WTC11 (cell line): ENCODE data around the gene TIGD1. TPM values are rescaled to one million over a fixed set of nuclear protein-coding genes. Genes with fewer than 3 reads are reported as not detected.
A peak's percentile ranks its signal among the peaks of the same experiment; 100 is the strongest.

ENCODE experiments used
- ATAC-seq: fragments of 200-7000 bp; cut with Tn5 transposase; 2 replicates; pipeline ENCODE4 v1.10.0; 2021; ENCODE audit warnings: mild to moderate bottlenecking, moderate library complexity
- CTCF ChIA-PET: fragments of 300-600 bp; sonication (Branson Sonifier 250); formaldehyde crosslinking; loops from one replicate; lab custom pipeline; 2021; ENCODE audit warnings: antibody characterized with exemption; lab: Charles Lee
- POLR2A ChIA-PET: fragments of 350-600 bp; sonication (Branson Sonifier 250); formaldehyde crosslinking; loops from one replicate; lab custom pipeline; 2021; ENCODE audit warnings: antibody characterized with exemption; lab: Charles Lee
- DNase-seq: peaks from one replicate; pipeline ENCODE4 v3.0.0; 2021; ENCODE audit warnings: low spot score
- H3K27ac Mint-ChIP-seq: 2 replicates; pipeline ENCODE4 v1.8.0; 2021; ENCODE audit warnings: mixed read lengths
- H3K27me3 Mint-ChIP-seq: 2 replicates; pipeline ENCODE4 v1.8.0; 2021; ENCODE audit warnings: low read depth, mild to moderate bottlenecking, moderate library complexity, mixed read lengths
- H3K36me3 Mint-ChIP-seq: 2 replicates; pipeline ENCODE4 v1.8.0; 2021; ENCODE audit warnings: mixed read lengths
- H3K4me1 Mint-ChIP-seq: 2 replicates; pipeline ENCODE4 v1.8.0; 2022; ENCODE audit warnings: mixed read lengths
- H3K4me3 Mint-ChIP-seq: 2 replicates; pipeline ENCODE4 v1.8.0; 2021; ENCODE audit warnings: mild to moderate bottlenecking, moderate library complexity, mixed read lengths
- H3K9me3 Mint-ChIP-seq: 2 replicates; pipeline ENCODE4 v1.8.0; 2021; ENCODE audit warnings: mixed read lengths
- ATF1 ChIP-seq: sonication (generic); formaldehyde crosslinking; IDR thresholded peaks from 2 replicates; pipeline ENCODE4 v1.8.1; 2023; ENCODE audit warnings: mild to moderate bottlenecking, moderate library complexity, missing genetic modification reagents
- CREB1 ChIP-seq: sonication (generic); formaldehyde crosslinking; IDR thresholded peaks from 2 replicates; pipeline ENCODE4 v1.8.0; 2023; ENCODE audit warnings: mild to moderate bottlenecking, missing genetic modification reagents
- ETV6 ChIP-seq: sonication (generic); formaldehyde crosslinking; IDR thresholded peaks from 2 replicates; pipeline ENCODE4 v1.8.1; 2022; ENCODE audit warnings: mild to moderate bottlenecking, missing genetic modification reagents
- HMGA2 ChIP-seq: fragments of 250-450 bp; sonication (Bioruptor Pico); IDR thresholded peaks from 2 replicates; pipeline ENCODE4 v1.4.0; 2021; ENCODE audit warnings: mild to moderate bottlenecking, moderate library complexity
- MYBL2 ChIP-seq: sonication (generic); formaldehyde crosslinking; IDR thresholded peaks from 2 replicates; pipeline ENCODE4 v1.8.1; 2023; ENCODE audit warnings: mild to moderate bottlenecking, moderate library complexity, missing genetic modification reagents
- NFATC4 ChIP-seq: fragments of 250-450 bp; sonication (Bioruptor Pico); IDR thresholded peaks from 2 replicates; pipeline ENCODE4 v1.9.0; 2021; ENCODE audit warnings: mild to moderate bottlenecking
- NFE2L1 ChIP-seq: sonication (generic); formaldehyde crosslinking; IDR thresholded peaks from 2 replicates; pipeline ENCODE4 v1.8.1; 2023; ENCODE audit warnings: missing genetic modification reagents
- PRRX2 ChIP-seq: fragments of 250-450 bp; sonication (Bioruptor Pico); IDR thresholded peaks from 2 replicates; pipeline ENCODE4 v1.8.0; 2021; ENCODE audit warnings: mild to moderate bottlenecking
- SMAD4 ChIP-seq: sonication (generic); formaldehyde crosslinking; IDR thresholded peaks from 2 replicates; pipeline ENCODE4 v1.8.0; 2022; ENCODE audit warnings: mild to moderate bottlenecking, missing genetic modification reagents
- SP1 ChIP-seq: sonication (generic); formaldehyde crosslinking; conservative IDR thresholded peaks from 2 replicates; pipeline ENCODE4 v1.8.1; 2022; ENCODE audit warnings: missing genetic modification reagents
- TP53 ChIP-seq: sonication (generic); formaldehyde crosslinking; IDR thresholded peaks from 2 replicates; pipeline ENCODE4 v1.8.1; 2023; ENCODE audit warnings: mild to moderate bottlenecking, missing genetic modification reagents
- ZNF671 ChIP-seq: fragments of 250-450 bp; sonication (Bioruptor Pico); IDR thresholded peaks from 2 replicates; pipeline ENCODE4 v1.8.0; 2021; ENCODE audit warnings: mild to moderate bottlenecking
- total RNA-seq: library from RNA; stranded (reverse); gene quantifications from 3 replicates; pipeline ENCODE4 v1.2.3, GENCODE V29; 2021
- TF ChIP-seq, protein P1 (sequence below): fragments of 250-450 bp; sonication (Bioruptor Pico); IDR thresholded peaks from 2 replicates; pipeline ENCODE4 v1.9.0; 2021; ENCODE audit warnings: moderate library complexity, mild to moderate bottlenecking, inconsistent platforms, borderline replicate concordance
- TF ChIP-seq, protein P2 (sequence below): sonication (generic); formaldehyde crosslinking; IDR thresholded peaks from 2 replicates; pipeline ENCODE4 v1.8.1; 2022; ENCODE audit warnings: low read depth, missing genetic modification reagents, borderline replicate concordance
- TF ChIP-seq, protein P3 (sequence below): sonication (generic); formaldehyde crosslinking; IDR thresholded peaks from 2 replicates; pipeline ENCODE4 v1.8.1; 2023; ENCODE audit warnings: mild to moderate bottlenecking, missing genetic modification reagents, moderate library complexity
- TF ChIP-seq, protein P4 (sequence below): fragments of 250-450 bp; sonication (Bioruptor Pico); IDR thresholded peaks from 2 replicates; pipeline ENCODE4 v1.8.0; 2021; ENCODE audit warnings: mild to moderate bottlenecking
- TF ChIP-seq, protein P5 (sequence below): sonication (generic); formaldehyde crosslinking; IDR thresholded peaks from 2 replicates; pipeline ENCODE4 v1.8.0; 2023; ENCODE audit warnings: missing genetic modification reagents
- TF ChIP-seq, protein P6 (sequence below): sonication (generic); formaldehyde crosslinking; IDR thresholded peaks from 2 replicates; pipeline ENCODE4 v1.8.0; 2022; ENCODE audit warnings: mild to moderate bottlenecking, missing genetic modification reagents
- TF ChIP-seq, protein P7 (sequence below): sonication (generic); formaldehyde crosslinking; IDR thresholded peaks from 2 replicates; pipeline ENCODE4 v1.8.0; 2022; ENCODE audit warnings: missing genetic modification reagents
- TF ChIP-seq, protein P8 (sequence below): sonication (generic); formaldehyde crosslinking; IDR thresholded peaks from 2 replicates; pipeline ENCODE4 v1.8.1; 2023; ENCODE audit warnings: mild to moderate bottlenecking, missing genetic modification reagents
- TF ChIP-seq, protein P9 (sequence below): fragments of 200-600 bp; IDR thresholded peaks from 2 replicates; pipeline ENCODE4 v1.8.0; 2022; ENCODE audit warnings: antibody characterized with exemption
- TF ChIP-seq, protein P10 (sequence below): sonication (generic); formaldehyde crosslinking; IDR thresholded peaks from 2 replicates; pipeline ENCODE4 v1.8.0; 2022; ENCODE audit warnings: mild to moderate bottlenecking, missing genetic modification reagents

Gene TIGD1
- total RNA-seq, 1 experiment from 2014 or later: 9.0 TPM

DNA sequence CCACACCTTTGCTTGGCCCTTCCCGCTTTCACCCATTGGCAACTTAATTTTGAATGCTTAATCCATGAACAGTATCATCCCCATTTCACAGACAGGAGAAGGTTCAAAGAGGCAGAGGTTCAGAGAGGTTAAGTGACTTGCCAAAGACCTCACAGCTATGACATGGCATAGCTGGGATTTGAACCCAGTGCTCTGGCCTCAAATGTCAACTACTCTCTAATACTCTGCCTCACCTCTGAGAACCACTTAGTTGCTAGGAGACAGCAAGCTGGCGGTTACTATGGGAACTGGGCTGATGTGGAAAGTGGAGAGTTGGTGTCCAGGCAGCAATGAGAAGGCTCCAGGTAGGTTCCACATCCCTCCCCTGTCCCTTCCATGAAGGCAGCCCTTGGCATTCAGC is 45.9 kb downstream of the TIGD1 start (continued):
- TF ChIP-seq, protein P1, sequence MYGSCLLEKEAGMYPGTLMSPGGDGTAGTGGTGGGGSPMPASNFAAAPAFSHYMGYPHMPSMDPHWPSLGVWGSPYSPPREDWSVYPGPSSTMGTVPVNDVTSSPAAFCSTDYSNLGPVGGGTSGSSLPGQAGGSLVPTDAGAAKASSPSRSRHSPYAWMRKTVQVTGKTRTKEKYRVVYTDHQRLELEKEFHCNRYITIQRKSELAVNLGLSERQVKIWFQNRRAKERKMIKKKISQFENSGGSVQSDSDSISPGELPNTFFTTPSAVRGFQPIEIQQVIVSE: no peak
- TF ChIP-seq, protein P2, sequence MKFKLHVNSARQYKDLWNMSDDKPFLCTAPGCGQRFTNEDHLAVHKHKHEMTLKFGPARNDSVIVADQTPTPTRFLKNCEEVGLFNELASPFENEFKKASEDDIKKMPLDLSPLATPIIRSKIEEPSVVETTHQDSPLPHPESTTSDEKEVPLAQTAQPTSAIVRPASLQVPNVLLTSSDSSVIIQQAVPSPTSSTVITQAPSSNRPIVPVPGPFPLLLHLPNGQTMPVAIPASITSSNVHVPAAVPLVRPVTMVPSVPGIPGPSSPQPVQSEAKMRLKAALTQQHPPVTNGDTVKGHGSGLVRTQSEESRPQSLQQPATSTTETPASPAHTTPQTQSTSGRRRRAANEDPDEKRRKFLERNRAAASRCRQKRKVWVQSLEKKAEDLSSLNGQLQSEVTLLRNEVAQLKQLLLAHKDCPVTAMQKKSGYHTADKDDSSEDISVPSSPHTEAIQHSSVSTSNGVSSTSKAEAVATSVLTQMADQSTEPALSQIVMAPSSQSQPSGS: no peak
- TF ChIP-seq CREB1 (CRISPR knock-in tag): no peak
- TF ChIP-seq, protein P3, sequence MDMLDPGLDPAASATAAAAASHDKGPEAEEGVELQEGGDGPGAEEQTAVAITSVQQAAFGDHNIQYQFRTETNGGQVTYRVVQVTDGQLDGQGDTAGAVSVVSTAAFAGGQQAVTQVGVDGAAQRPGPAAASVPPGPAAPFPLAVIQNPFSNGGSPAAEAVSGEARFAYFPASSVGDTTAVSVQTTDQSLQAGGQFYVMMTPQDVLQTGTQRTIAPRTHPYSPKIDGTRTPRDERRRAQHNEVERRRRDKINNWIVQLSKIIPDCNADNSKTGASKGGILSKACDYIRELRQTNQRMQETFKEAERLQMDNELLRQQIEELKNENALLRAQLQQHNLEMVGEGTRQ: no peak
- no peak for TF ChIP-seq SP1 (CRISPR knock-in tag)
- no peak for TF ChIP-seq ZNF671 (CRISPR knock-in tag)
- no peak for TF ChIP-seq SMAD4 (CRISPR knock-in tag)
- TF ChIP-seq NFE2L1 (CRISPR knock-in tag): no peak
- no peak for TF ChIP-seq NFATC4 (CRISPR knock-in tag)
- TF ChIP-seq, protein P4, sequence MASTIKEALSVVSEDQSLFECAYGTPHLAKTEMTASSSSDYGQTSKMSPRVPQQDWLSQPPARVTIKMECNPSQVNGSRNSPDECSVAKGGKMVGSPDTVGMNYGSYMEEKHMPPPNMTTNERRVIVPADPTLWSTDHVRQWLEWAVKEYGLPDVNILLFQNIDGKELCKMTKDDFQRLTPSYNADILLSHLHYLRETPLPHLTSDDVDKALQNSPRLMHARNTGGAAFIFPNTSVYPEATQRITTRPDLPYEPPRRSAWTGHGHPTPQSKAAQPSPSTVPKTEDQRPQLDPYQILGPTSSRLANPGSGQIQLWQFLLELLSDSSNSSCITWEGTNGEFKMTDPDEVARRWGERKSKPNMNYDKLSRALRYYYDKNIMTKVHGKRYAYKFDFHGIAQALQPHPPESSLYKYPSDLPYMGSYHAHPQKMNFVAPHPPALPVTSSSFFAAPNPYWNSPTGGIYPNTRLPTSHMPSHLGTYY (CRISPR knock-in tag): no peak
- TF ChIP-seq PRRX2: no peak
- TF ChIP-seq, protein P5, sequence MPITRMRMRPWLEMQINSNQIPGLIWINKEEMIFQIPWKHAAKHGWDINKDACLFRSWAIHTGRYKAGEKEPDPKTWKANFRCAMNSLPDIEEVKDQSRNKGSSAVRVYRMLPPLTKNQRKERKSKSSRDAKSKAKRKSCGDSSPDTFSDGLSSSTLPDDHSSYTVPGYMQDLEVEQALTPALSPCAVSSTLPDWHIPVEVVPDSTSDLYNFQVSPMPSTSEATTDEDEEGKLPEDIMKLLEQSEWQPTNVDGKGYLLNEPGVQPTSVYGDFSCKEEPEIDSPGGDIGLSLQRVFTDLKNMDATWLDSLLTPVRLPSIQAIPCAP: no peak

DNA sequence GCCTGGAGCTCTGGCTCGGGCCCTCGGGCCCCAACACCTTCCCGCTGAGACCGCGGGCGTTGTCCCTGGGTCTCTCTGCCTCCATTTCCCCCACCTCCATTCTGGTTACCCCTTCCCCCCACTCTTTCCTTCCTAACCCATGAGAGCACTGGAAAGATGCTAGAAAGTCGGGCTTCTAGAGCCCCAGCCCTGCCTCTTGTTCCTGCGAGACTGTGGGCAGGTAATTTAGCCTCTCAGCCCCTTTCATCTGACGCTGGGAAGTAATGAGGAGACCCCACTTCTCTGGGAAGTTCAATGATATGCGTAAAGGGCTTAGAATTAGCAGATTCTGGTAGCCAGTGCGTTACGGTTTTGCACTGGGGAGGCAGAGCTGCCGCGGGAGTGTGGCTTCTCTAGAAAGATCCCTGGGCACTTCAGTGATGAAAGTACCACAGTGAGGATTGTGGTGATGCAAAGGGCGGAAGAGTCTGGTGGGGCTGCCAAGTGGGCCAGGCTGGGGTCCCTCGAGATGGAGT is 46.5 kb downstream of the TIGD1 start:
- H3K27ac Mint-ChIP-seq: no peak overlapping the region
- POLR2A ChIA-PET: no interaction called here
- H3K27me3 Mint-ChIP-seq: peaks cover 50% of the 10 kb centered on the region
- H3K4me1 Mint-ChIP-seq: peaks cover 22% of the 10 kb centered on the region
- DNase-seq (no peak), ATAC-seq (no peak)
- CTCF ChIA-PET: interaction anchor here (1.0 to 3.1 kb wide), 5 partner anchors 17 to 169 kb away, joined by 3 to 21 read pairs (median 4); partner anchors contain the start of gene PRSS56
- peak overlapping the region; percentile 95 for H3K4me3 Mint-ChIP-seq
- no peaks in the 10 kb centered on the region for H3K9me3 Mint-ChIP-seq
- H3K36me3 Mint-ChIP-seq: no peaks in the 10 kb centered on the region
- TF ChIP-seq ATF1 (no peak), CREB1 (CRISPR knock-in tag) (no peak), ETV6 (CRISPR knock-in tag) (no peak), TP53 (no peak), MYBL2 (CRISPR knock-in tag) (no peak), HMGA2 (no peak)
- TF ChIP-seq, protein P6, sequence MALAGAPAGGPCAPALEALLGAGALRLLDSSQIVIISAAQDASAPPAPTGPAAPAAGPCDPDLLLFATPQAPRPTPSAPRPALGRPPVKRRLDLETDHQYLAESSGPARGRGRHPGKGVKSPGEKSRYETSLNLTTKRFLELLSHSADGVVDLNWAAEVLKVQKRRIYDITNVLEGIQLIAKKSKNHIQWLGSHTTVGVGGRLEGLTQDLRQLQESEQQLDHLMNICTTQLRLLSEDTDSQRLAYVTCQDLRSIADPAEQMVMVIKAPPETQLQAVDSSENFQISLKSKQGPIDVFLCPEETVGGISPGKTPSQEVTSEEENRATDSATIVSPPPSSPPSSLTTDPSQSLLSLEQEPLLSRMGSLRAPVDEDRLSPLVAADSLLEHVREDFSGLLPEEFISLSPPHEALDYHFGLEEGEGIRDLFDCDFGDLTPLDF (CRISPR knock-in tag): no peak
- TF ChIP-seq, protein P7, sequence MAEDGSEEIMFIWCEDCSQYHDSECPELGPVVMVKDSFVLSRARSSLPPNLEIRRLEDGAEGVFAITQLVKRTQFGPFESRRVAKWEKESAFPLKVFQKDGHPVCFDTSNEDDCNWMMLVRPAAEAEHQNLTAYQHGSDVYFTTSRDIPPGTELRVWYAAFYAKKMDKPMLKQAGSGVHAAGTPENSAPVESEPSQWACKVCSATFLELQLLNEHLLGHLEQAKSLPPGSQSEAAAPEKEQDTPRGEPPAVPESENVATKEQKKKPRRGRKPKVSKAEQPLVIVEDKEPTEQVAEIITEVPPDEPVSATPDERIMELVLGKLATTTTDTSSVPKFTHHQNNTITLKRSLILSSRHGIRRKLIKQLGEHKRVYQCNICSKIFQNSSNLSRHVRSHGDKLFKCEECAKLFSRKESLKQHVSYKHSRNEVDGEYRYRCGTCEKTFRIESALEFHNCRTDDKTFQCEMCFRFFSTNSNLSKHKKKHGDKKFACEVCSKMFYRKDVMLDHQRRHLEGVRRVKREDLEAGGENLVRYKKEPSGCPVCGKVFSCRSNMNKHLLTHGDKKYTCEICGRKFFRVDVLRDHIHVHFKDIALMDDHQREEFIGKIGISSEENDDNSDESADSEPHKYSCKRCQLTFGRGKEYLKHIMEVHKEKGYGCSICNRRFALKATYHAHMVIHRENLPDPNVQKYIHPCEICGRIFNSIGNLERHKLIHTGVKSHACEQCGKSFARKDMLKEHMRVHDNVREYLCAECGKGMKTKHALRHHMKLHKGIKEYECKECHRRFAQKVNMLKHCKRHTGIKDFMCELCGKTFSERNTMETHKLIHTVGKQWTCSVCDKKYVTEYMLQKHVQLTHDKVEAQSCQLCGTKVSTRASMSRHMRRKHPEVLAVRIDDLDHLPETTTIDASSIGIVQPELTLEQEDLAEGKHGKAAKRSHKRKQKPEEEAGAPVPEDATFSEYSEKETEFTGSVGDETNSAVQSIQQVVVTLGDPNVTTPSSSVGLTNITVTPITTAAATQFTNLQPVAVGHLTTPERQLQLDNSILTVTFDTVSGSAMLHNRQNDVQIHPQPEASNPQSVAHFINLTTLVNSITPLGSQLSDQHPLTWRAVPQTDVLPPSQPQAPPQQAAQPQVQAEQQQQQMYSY (CRISPR knock-in tag): no peak
- TF ChIP-seq, protein P8, sequence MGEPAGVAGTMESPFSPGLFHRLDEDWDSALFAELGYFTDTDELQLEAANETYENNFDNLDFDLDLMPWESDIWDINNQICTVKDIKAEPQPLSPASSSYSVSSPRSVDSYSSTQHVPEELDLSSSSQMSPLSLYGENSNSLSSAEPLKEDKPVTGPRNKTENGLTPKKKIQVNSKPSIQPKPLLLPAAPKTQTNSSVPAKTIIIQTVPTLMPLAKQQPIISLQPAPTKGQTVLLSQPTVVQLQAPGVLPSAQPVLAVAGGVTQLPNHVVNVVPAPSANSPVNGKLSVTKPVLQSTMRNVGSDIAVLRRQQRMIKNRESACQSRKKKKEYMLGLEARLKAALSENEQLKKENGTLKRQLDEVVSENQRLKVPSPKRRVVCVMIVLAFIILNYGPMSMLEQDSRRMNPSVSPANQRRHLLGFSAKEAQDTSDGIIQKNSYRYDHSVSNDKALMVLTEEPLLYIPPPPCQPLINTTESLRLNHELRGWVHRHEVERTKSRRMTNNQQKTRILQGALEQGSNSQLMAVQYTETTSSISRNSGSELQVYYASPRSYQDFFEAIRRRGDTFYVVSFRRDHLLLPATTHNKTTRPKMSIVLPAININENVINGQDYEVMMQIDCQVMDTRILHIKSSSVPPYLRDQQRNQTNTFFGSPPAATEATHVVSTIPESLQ (CRISPR knock-in tag): no peak
- TF ChIP-seq, protein P9, sequence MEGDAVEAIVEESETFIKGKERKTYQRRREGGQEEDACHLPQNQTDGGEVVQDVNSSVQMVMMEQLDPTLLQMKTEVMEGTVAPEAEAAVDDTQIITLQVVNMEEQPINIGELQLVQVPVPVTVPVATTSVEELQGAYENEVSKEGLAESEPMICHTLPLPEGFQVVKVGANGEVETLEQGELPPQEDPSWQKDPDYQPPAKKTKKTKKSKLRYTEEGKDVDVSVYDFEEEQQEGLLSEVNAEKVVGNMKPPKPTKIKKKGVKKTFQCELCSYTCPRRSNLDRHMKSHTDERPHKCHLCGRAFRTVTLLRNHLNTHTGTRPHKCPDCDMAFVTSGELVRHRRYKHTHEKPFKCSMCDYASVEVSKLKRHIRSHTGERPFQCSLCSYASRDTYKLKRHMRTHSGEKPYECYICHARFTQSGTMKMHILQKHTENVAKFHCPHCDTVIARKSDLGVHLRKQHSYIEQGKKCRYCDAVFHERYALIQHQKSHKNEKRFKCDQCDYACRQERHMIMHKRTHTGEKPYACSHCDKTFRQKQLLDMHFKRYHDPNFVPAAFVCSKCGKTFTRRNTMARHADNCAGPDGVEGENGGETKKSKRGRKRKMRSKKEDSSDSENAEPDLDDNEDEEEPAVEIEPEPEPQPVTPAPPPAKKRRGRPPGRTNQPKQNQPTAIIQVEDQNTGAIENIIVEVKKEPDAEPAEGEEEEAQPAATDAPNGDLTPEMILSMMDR: no peak
- TF ChIP-seq, protein P10, sequence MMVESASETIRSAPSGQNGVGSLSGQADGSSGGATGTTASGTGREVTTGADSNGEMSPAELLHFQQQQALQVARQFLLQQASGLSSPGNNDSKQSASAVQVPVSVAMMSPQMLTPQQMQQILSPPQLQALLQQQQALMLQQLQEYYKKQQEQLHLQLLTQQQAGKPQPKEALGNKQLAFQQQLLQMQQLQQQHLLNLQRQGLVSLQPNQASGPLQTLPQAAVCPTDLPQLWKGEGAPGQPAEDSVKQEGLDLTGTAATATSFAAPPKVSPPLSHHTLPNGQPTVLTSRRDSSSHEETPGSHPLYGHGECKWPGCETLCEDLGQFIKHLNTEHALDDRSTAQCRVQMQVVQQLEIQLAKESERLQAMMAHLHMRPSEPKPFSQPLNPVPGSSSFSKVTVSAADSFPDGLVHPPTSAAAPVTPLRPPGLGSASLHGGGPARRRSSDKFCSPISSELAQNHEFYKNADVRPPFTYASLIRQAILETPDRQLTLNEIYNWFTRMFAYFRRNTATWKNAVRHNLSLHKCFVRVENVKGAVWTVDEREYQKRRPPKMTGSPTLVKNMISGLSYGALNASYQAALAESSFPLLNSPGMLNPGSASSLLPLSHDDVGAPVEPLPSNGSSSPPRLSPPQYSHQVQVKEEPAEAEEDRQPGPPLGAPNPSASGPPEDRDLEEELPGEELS (CRISPR knock-in tag): no peak
